ENCODE data around the gene GCN1.

The GCN1 gene

GRCh38 chr12:120092551-120093335 is 101.8 kb downstream of the GCN1 start:
- no peak for DNase-seq (ENCODE audit: low read depth)
- no peak overlapping the region for H3K4me3 ChIP-seq (ENCODE audit: low read depth, low read length)

GRCh38 chr12:120091371-120092090 is 103.0 kb downstream of the GCN1 start:
- no peak overlapping the region for H3K4me3 ChIP-seq (ENCODE audit: low read depth, low read length)
- DNase-seq (ENCODE audit: low read depth), result no peak
- TF ChIP-seq MYC (IDR thresholded peaks at IDR 0.05; ENCODE audit: low read depth, low read length) (no peak), POLR2A (IDR thresholded peaks at IDR 0.05; ENCODE audit: extremely low read depth, insufficient read length) (no peak), MAX (IDR thresholded peaks at IDR 0.05; ENCODE audit: low read depth, low read length) (no peak), CTCF (IDR thresholded peaks at IDR 0.05; ENCODE audit: low read depth, low read length) (no peak)

More at GRCh38 chr12:120092551-120093335, 101.8 kb downstream of the GCN1 start:
- TF ChIP-seq POLR2A (IDR thresholded peaks at IDR 0.05; ENCODE audit: extremely low read depth, insufficient read length) (no peak), CTCF (IDR thresholded peaks at IDR 0.05; ENCODE audit: low read depth, low read length) (no peak), MYC (IDR thresholded peaks at IDR 0.05; ENCODE audit: low read depth, low read length) (no peak), MAX (IDR thresholded peaks at IDR 0.05; ENCODE audit: low read depth, low read length) (no peak)

- no peak overlapping the region for H3K4me3 ChIP-seq (ENCODE audit: low read depth, low read length)
- TF ChIP-seq MYC (IDR thresholded peaks at IDR 0.05; ENCODE audit: low read depth, low read length), result no peak
- no peak for TF ChIP-seq MAX (IDR thresholded peaks at IDR 0.05; ENCODE audit: low read depth, low read length)
- TF ChIP-seq CTCF (IDR thresholded peaks at IDR 0.05; ENCODE audit: low read depth, low read length), result no peak
- TF ChIP-seq POLR2A (IDR thresholded peaks at IDR 0.05; ENCODE audit: extremely low read depth, insufficient read length), result no peak
- DNase-seq (ENCODE audit: low read depth), result no peak
These were observed 103.8 kb downstream of the GCN1 start for GRCh38 chr12:120090626-120091295.

GRCh38 chr12:120090206-120090605 is 104.3 kb downstream of the GCN1 start:
- no peak for TF ChIP-seq MAX (IDR thresholded peaks at IDR 0.05; ENCODE audit: low read depth, low read length)
- no peak for TF ChIP-seq CTCF (IDR thresholded peaks at IDR 0.05; ENCODE audit: low read depth, low read length)
- no peak overlapping the region for H3K4me3 ChIP-seq (ENCODE audit: low read depth, low read length)
- DNase-seq (ENCODE audit: low read depth), result no peak

GRCh38 chr12:120089796-120090195 is 104.7 kb downstream of the GCN1 start:
- DNase-seq (ENCODE audit: low read depth), result no peak
- TF ChIP-seq MYC (IDR thresholded peaks at IDR 0.05; ENCODE audit: low read depth, low read length) (no peak), MAX (IDR thresholded peaks at IDR 0.05; ENCODE audit: low read depth, low read length) (no peak), CTCF (IDR thresholded peaks at IDR 0.05; ENCODE audit: low read depth, low read length) (no peak), POLR2A (IDR thresholded peaks at IDR 0.05; ENCODE audit: extremely low read depth, insufficient read length) (no peak)
- no peak overlapping the region for H3K4me3 ChIP-seq (ENCODE audit: low read depth, low read length)

All from NB4 (cell line).